ENCODE results near the gene HSPB6.
A peak's percentile ranks its signal among the peaks of the same experiment; 100 is the strongest.

The HSPB6 gene

DNA sequence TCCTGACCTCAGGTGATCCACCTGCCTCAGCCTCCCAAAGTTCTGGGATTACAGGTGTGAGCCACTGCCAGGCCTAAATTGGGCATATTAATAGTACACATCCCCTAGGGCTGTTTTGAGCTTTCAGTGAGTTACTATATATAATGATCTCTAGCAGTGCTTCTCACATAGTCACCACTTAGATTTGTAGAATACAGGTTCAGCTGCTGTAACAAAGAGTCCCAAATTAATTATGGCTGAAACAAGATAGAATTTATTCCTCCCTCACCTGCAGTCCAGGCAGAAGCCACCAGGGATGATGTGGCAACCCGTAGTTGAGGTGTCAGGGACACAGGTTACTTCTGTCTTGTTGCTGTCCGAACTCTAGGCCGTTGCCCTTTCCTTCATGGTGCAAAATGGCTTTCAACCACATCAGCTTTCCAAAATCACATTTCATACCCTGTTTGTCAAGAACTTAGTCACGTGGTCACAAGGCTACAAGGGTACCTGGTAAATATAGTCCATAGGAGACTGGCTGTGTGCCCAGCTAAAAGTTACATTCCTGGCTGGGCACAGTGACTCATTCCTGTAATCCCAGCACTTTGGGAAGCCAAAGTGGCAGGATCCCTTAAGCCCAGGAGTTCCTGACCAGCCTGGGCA is 4.0 kb upstream of the HSPB6 start:
- H3K27ac ChIP-seq (replicated peaks) = no peak overlapping the region
- no peak for DNase-seq (ENCODE audit: low read depth in 1 of 2, low spot score in 1 of 2)
- H3K4me3 ChIP-seq (replicated peaks; ENCODE audit: insufficient read depth, low read length) = no peak overlapping the region
- TF ChIP-seq POLR2AphosphoS5 (IDR thresholded peaks at IDR 0.05; ENCODE audit: low read depth) (no peak), REST (IDR thresholded peaks at IDR 0.05; ENCODE audit: insufficient replicate concordance, low read depth) (no peak), GABPA (IDR thresholded peaks at IDR 0.05; ENCODE audit: low read depth) (no peak), SPI1 (IDR thresholded peaks at IDR 0.05; ENCODE audit: borderline replicate concordance, low read depth) (no peak)
- TF ChIP-seq, protein P1, sequence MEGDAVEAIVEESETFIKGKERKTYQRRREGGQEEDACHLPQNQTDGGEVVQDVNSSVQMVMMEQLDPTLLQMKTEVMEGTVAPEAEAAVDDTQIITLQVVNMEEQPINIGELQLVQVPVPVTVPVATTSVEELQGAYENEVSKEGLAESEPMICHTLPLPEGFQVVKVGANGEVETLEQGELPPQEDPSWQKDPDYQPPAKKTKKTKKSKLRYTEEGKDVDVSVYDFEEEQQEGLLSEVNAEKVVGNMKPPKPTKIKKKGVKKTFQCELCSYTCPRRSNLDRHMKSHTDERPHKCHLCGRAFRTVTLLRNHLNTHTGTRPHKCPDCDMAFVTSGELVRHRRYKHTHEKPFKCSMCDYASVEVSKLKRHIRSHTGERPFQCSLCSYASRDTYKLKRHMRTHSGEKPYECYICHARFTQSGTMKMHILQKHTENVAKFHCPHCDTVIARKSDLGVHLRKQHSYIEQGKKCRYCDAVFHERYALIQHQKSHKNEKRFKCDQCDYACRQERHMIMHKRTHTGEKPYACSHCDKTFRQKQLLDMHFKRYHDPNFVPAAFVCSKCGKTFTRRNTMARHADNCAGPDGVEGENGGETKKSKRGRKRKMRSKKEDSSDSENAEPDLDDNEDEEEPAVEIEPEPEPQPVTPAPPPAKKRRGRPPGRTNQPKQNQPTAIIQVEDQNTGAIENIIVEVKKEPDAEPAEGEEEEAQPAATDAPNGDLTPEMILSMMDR (IDR thresholded peaks at IDR 0.05; ENCODE audit: insufficient read depth, low read length) = no peak
- no peaks in the 10 kb centered on the region for H3K27me3 ChIP-seq (ENCODE audit: insufficient read depth, poor library complexity, severe bottlenecking)

DNA sequence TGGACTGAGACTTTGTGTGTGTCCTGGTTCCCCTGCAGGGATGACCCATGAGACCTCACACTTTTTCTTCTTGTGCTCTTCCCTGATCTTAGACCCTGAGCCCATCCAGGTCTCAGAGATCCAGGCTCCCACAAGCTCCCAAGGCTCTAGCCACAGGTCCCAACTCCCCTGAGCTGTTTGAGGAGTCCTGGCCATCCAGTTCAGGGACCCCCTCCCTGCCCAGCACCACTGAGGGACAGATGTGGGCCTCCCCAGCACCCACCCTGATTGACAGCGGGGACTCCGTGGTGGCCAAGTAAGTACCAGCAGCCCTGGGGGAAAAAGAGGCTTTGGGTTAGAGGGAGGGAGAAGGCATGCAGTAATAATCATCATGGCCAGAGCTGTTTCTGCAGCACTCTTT is 2.9 kb upstream of the HSPB6 start:
- Histone ChIP-seq H3K4me3 (replicated peaks; ENCODE audit: insufficient read depth, low read length) (no peak overlapping the region), H3K27ac (replicated peaks) (no peak overlapping the region), H3K27me3 (ENCODE audit: insufficient read depth, poor library complexity, severe bottlenecking) (no peaks in the 10 kb centered on the region)
- no peak for DNase-seq (ENCODE audit: low read depth in 1 of 2, low spot score in 1 of 2)
- no peak for TF ChIP-seq SPI1 (IDR thresholded peaks at IDR 0.05; ENCODE audit: borderline replicate concordance, low read depth)
- no peak for TF ChIP-seq GABPA (IDR thresholded peaks at IDR 0.05; ENCODE audit: low read depth)
- TF ChIP-seq REST (IDR thresholded peaks at IDR 0.05; ENCODE audit: insufficient replicate concordance, low read depth) = no peak
- TF ChIP-seq POLR2AphosphoS5 (IDR thresholded peaks at IDR 0.05; ENCODE audit: low read depth) = no peak
- TF ChIP-seq, protein P1 (IDR thresholded peaks at IDR 0.05; ENCODE audit: insufficient read depth, low read length) = no peak

GRCh38 chr19:35757749-35758608 is 1.1 kb upstream of the HSPB6 start, which contains the start of gene PROSER3:
TSS of gene PROSER3 (plus strand) at chr19:35758176. CDS start at chr19:35758216, 40 bp downstream.
- no peaks in the 10 kb centered on the region for H3K27me3 ChIP-seq (ENCODE audit: insufficient read depth, poor library complexity, severe bottlenecking)
- peak; percentile 99 to 100 for DNase-seq (ENCODE audit: low read depth in 1 of 2, low spot score in 1 of 2)
- peak; percentile 77 for TF ChIP-seq POLR2AphosphoS5 (IDR thresholded peaks at IDR 0.05; ENCODE audit: low read depth)
- TF ChIP-seq GABPA (IDR thresholded peaks at IDR 0.05; ENCODE audit: low read depth) = peak; percentile 52; the same call in 1 of the 2 replicates
- no peak for TF ChIP-seq REST (IDR thresholded peaks at IDR 0.05; ENCODE audit: insufficient replicate concordance, low read depth)
- peak within 1 kb of the TSS; percentile 96 for H3K27ac ChIP-seq (replicated peaks)
- H3K4me3 ChIP-seq (replicated peaks; ENCODE audit: insufficient read depth, low read length) = peak within 1 kb of the TSS; percentile 88

Measured in HL-60 (cell line).